ENCODE measurements around the gene LIPG.

GRCh38 chr18:49560624-49561288 lies 1.1 kb upstream of the LIPG start:
- TF ChIP-seq SPI1 (IDR thresholded peaks at IDR 0.05; ENCODE audit: borderline replicate concordance, low read depth, low read length) (no peak), TFE3 (CRISPR knock-in tag; IDR thresholded peaks at IDR 0.05) (no peak), POLR2A (conservative IDR thresholded peaks at IDR 0.05) (no peak), CBFB (CRISPR knock-in tag; IDR thresholded peaks at IDR 0.05) (no peak), POLR3A (IDR thresholded peaks at IDR 0.05; ENCODE audit: borderline replicate concordance, extremely low read depth, insufficient read depth, insufficient read length) (no peak), EP300 (IDR thresholded peaks at IDR 0.05; ENCODE audit: low read length) (no peak), RBM17 (IDR thresholded peaks at IDR 0.05; ENCODE audit: borderline replicate concordance, low read depth, low read length) (no peak), USF1 (CRISPR knock-in tag; IDR thresholded peaks at IDR 0.05) (no peak), CTCF (IDR thresholded peaks at IDR 0.05 in 2 of 3, conservative IDR thresholded peaks at IDR 0.05 in 1 of 3; ENCODE audit: insufficient read depth in 2 of 3, low read depth in 1 of 3, low read length in 3 of 3) (no peak), TSHZ1 (CRISPR knock-in tag; IDR thresholded peaks at IDR 0.05) (no peak)

Measured in K562 (cell line).